GM23338 (cell line): ENCODE results near the gene FXYD5. TPM values are rescaled to one million over a fixed set of nuclear protein-coding genes. Genes with fewer than 3 reads are reported as not detected.

Source experiments
- ATAC-seq: fragments of 200-7000 bp; cut with Tn5 transposase; 3 replicates; pipeline ENCODE4 v1.9.1; 2020
- DNase-seq: peaks from one replicate; pipeline ENCODE4 v3.0.0-alpha.2; 2015; ENCODE audit warnings: low spot score
- H2AFZ ChIP-seq: fragments of 200-600 bp; sonication (generic); 2 replicates; pipeline ENCODE4 v1.8.0; 2016; ENCODE audit warnings: antibody characterized with exemption, mild to moderate bottlenecking, moderate library complexity
- H3F3A ChIP-seq: fragments of 200-600 bp; sonication (generic); replicated peaks from 2 replicates; pipeline ENCODE4 v1.8.0; 2017; ENCODE audit warnings: antibody characterized with exemption, mixed run types, low read depth
- H3K27ac ChIP-seq: fragments of 200-600 bp; sonication (generic); 2 replicates; pipeline ENCODE4 v1.6.1; 2016; ENCODE audit warnings: low read depth
- H3K27me3 ChIP-seq: fragments of 200-600 bp; sonication (generic); 2 replicates; pipeline ENCODE4 v1.8.0; 2016; ENCODE audit warnings: mild to moderate bottlenecking, mixed run types, moderate library complexity; ENCODE audit not compliant: insufficient read depth
- H3K36me3 ChIP-seq: fragments of 200-600 bp; sonication (generic); 2 replicates; pipeline ENCODE4 v1.8.0; 2016; ENCODE audit warnings: mild to moderate bottlenecking; ENCODE audit not compliant: insufficient read depth
- H3K4me1 ChIP-seq: fragments of 200-600 bp; sonication (generic); 2 replicates; pipeline ENCODE4 v1.8.0; 2016; ENCODE audit warnings: mild to moderate bottlenecking, moderate library complexity; ENCODE audit not compliant: insufficient read depth
- H3K4me2 ChIP-seq: fragments of 200-600 bp; sonication (generic); 2 replicates; pipeline ENCODE4 v1.7.1; 2017; ENCODE audit warnings: mixed run types
- H3K4me3 ChIP-seq: fragments of 200-600 bp; sonication (generic); 2 replicates; pipeline ENCODE4 v1.6.1; 2016; ENCODE audit warnings: mixed run types
- H3K79me2 ChIP-seq: fragments of 200-600 bp; sonication (generic); replicated peaks from 2 replicates; pipeline ENCODE4 v1.8.0; 2017; ENCODE audit warnings: mild to moderate bottlenecking; ENCODE audit not compliant: insufficient read depth
- H3K9me2 ChIP-seq: fragments of 200-600 bp; sonication (generic); 2 replicates; pipeline ENCODE4 v1.8.0; 2017; ENCODE audit not compliant: insufficient read depth
- H4K20me1 ChIP-seq: fragments of 200-600 bp; sonication (generic); replicated peaks from 2 replicates; pipeline ENCODE4 v1.8.0; 2017; ENCODE audit warnings: mild to moderate bottlenecking; ENCODE audit not compliant: insufficient read depth
- H3K27ac Mint-ChIP-seq: 2 replicates; pipeline ENCODE4 v1.8.0; 2020; ENCODE audit warnings: inconsistent platforms, mild to moderate bottlenecking, moderate library complexity, mixed read lengths
- H3K27me3 Mint-ChIP-seq: 3 replicates; pipeline ENCODE4 v1.8.0; 2022; ENCODE audit warnings: low read depth, mild to moderate bottlenecking, moderate library complexity, mixed read lengths, inconsistent platforms; ENCODE audit not compliant: insufficient read depth, poor library complexity
- H3K36me3 Mint-ChIP-seq: 3 replicates; pipeline ENCODE4 v1.8.0; 2021; ENCODE audit warnings: low read depth, mild to moderate bottlenecking, inconsistent platforms, moderate library complexity, mixed read lengths
- H3K4me1 Mint-ChIP-seq: 3 replicates; pipeline ENCODE4 v1.8.0; 2020; ENCODE audit warnings: mild to moderate bottlenecking, inconsistent platforms, mixed read lengths
- H3K4me3 Mint-ChIP-seq: 3 replicates; pipeline ENCODE4 v1.8.0; 2021; ENCODE audit warnings: moderate library complexity, mild to moderate bottlenecking, inconsistent platforms, mixed read lengths
- H3K9me3 Mint-ChIP-seq: 3 replicates; pipeline ENCODE4 v1.8.0; 2020; ENCODE audit warnings: moderate library complexity, mild to moderate bottlenecking, inconsistent platforms, mixed read lengths
- CREB1 ChIP-seq: fragments of 250-450 bp; sonication (Bioruptor Pico); IDR thresholded peaks from 2 replicates; pipeline ENCODE4 v1.5.0; 2020; ENCODE audit warnings: low read depth, mild to moderate bottlenecking, moderate library complexity
- EZH2phosphoT487 ChIP-seq: fragments of 200-600 bp; sonication (generic); IDR thresholded peaks from one replicate; pipeline ENCODE4 v1.8.1; 2018; ENCODE audit warnings: antibody characterized with exemption; ENCODE audit not compliant: unreplicated experiment
- JUNB ChIP-seq: IDR thresholded peaks from one replicate; pipeline ENCODE4 v1.6.1; 2016; ENCODE audit warnings: antibody characterized with exemption; ENCODE audit not compliant: unreplicated experiment
- NANOG ChIP-seq: IDR thresholded peaks from 2 replicates; pipeline ENCODE4 v1.6.1; 2016; ENCODE audit warnings: antibody characterized with exemption, borderline replicate concordance
- POLR2AphosphoS5 ChIP-seq: IDR thresholded peaks from 2 replicates; pipeline ENCODE4 v1.6.1; 2016; ENCODE audit warnings: antibody characterized with exemption, low read depth
- STAT1 ChIP-seq: IDR thresholded peaks from one replicate; pipeline ENCODE4 v1.6.1; 2016; ENCODE audit warnings: antibody characterized with exemption; ENCODE audit not compliant: unreplicated experiment
- ZNF114 ChIP-seq: fragments of 250-450 bp; sonication (Bioruptor Pico); IDR thresholded peaks from 2 replicates; pipeline ENCODE4 v1.5.0; 2020; ENCODE audit warnings: mild to moderate bottlenecking, moderate library complexity
- polyA plus RNA-seq: library from polyadenylated mRNA; unstranded; fragments of >200 nt; fragmentation: Nextera tagmentation; extraction: Ambion mirVana; gene quantifications from 2 replicates; pipeline ENCODE4 v1.2.1, GENCODE V29; 2016
- total RNA-seq: library from RNA; depleted of rRNA; stranded (reverse); fragments of >200 nt; shearing (Covaris generic); gene quantifications from 2 replicates; pipeline ENCODE4 v1.2.3, GENCODE V29; 2014
- TF ChIP-seq, protein P1 (sequence below): IDR thresholded peaks from one replicate; pipeline ENCODE4 v1.6.1; 2018; ENCODE audit warnings: antibody characterized with exemption; ENCODE audit not compliant: unreplicated experiment
- TF ChIP-seq, protein P2 (sequence below), 2 experiments: fragments of 200-600 bp in 1 of 2; sonication (generic) in 1 of 2; conservative IDR thresholded peaks; 2 replicates each; pipeline versions ENCODE4 v1.5.1 to v1.6.1; 2016 to 2017; ENCODE audit warnings: antibody characterized with exemption in 2 of 2, low read depth in 2 of 2, mild to moderate bottlenecking in 2 of 2, moderate library complexity in 1 of 2
- TF ChIP-seq, protein P3 (sequence below): IDR thresholded peaks from 2 replicates; pipeline ENCODE4 v1.6.1; 2016; ENCODE audit warnings: antibody characterized with exemption

Gene FXYD5
- total and polyA plus RNA-seq, 2 experiments from 2014 or later = 97.7 to 233 TPM

DNA sequence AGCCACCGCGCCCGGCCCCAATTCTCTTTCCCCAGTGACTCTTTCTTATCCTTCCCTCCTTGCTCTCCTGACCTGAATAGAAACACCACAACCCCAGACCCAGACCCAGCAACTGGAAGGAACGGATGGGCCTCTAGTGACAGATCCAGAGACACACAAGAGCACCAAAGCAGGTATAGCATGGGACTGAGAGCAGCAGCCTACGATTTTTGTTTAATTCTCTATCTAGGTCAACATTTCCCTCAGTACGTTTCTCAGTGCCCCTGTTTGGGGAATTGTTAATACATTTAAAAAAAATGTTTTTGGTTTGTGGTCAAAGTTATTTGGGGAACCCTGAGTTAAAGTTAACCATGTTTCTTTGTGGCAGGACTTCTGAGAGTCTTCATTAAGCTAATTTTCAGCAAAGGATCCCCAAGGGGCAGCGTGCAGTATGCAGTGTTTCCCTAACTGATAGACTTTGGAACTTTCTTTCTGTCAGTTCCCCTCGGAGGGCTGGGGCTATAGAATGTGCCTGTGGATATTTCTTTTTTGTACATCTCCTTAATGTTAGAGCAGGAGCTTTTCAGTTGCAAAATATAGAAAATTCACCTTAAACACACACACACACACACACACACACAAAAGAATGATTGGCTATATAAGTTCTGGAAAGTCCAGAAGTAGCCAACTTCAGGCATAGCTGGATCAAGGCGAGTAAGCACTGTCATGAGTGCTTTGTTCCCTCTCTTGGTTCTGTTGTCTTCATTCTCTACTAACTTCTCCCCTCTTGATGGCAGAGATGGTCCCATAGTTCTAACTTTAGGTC lies 6.3 kb downstream of the FXYD5 start:
- Mint-ChIP-seq H3K4me3 (no peak overlapping the region), H3K27ac (no peak overlapping the region), H3K27me3 (peaks cover 3% of the 10 kb centered on the region), H3K9me3 (peaks cover 10% of the 10 kb centered on the region), H3K36me3 (peaks cover 97% of the 10 kb centered on the region), H3K4me1 (peaks cover 8% of the 10 kb centered on the region)
- DNase-seq = no peak
- H3F3A ChIP-seq = 0 out of 2 replicates have a peak, but pooled peaks cover 3% of the 10 kb centered on the region
- no peak for TF ChIP-seq CREB1 (CRISPR knock-in tag)
- TF ChIP-seq STAT1 = no peak
- TF ChIP-seq, protein P1, sequence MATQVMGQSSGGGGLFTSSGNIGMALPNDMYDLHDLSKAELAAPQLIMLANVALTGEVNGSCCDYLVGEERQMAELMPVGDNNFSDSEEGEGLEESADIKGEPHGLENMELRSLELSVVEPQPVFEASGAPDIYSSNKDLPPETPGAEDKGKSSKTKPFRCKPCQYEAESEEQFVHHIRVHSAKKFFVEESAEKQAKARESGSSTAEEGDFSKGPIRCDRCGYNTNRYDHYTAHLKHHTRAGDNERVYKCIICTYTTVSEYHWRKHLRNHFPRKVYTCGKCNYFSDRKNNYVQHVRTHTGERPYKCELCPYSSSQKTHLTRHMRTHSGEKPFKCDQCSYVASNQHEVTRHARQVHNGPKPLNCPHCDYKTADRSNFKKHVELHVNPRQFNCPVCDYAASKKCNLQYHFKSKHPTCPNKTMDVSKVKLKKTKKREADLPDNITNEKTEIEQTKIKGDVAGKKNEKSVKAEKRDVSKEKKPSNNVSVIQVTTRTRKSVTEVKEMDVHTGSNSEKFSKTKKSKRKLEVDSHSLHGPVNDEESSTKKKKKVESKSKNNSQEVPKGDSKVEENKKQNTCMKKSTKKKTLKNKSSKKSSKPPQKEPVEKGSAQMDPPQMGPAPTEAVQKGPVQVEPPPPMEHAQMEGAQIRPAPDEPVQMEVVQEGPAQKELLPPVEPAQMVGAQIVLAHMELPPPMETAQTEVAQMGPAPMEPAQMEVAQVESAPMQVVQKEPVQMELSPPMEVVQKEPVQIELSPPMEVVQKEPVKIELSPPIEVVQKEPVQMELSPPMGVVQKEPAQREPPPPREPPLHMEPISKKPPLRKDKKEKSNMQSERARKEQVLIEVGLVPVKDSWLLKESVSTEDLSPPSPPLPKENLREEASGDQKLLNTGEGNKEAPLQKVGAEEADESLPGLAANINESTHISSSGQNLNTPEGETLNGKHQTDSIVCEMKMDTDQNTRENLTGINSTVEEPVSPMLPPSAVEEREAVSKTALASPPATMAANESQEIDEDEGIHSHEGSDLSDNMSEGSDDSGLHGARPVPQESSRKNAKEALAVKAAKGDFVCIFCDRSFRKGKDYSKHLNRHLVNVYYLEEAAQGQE = no peak
- no peak for TF ChIP-seq JUNB
- TF ChIP-seq EZH2phosphoT487 = no peak
- H3K9me2 ChIP-seq = no peaks in the 10 kb centered on the region
- H3K36me3 ChIP-seq = peaks cover 57% of the 10 kb centered on the region
- no peak overlapping the region for H3K4me2 ChIP-seq
- H3K79me2 ChIP-seq = peaks cover 6% of the 10 kb centered on the region
- peaks cover 14% of the 10 kb centered on the region; the same call in 1 of the 2 replicates for H4K20me1 ChIP-seq
- no peak overlapping the region for H2AFZ ChIP-seq
- H3K27me3 ChIP-seq = no peaks in the 10 kb centered on the region
- peaks cover 6% of the 10 kb centered on the region; the same call in 1 of the 2 replicates for H3K4me1 ChIP-seq
- no peak overlapping the region for H3K27ac ChIP-seq
- ATAC-seq = no peak
- H3K4me3 ChIP-seq = no peak overlapping the region

- H3K27me3 Mint-ChIP-seq = peaks cover 3% of the 10 kb centered on the region
- Histone ChIP-seq H3K9me2 (no peaks in the 10 kb centered on the region), H3K27ac (no peak overlapping the region), H2AFZ (no peak overlapping the region), H3K36me3 (peaks cover 63% of the 10 kb centered on the region), H3K4me1 (0 out of 2 replicates have a peak, but pooled peaks cover under 1% of the 10 kb centered on the region), H4K20me1 (peaks cover 14% of the 10 kb centered on the region; the same call in 1 of the 2 replicates), H3K79me2 (peaks cover under 1% of the 10 kb centered on the region), H3K27me3 (no peaks in the 10 kb centered on the region), H3K4me3 (no peak overlapping the region), H3K4me2 (no peak overlapping the region), H3F3A (0 out of 2 replicates have a peak, but pooled peaks cover under 1% of the 10 kb centered on the region)
- ATAC-seq (no peak), DNase-seq (no peak)
- no peak overlapping the region for H3K27ac Mint-ChIP-seq
- peaks cover 14% of the 10 kb centered on the region for H3K9me3 Mint-ChIP-seq
- no peak overlapping the region for H3K4me3 Mint-ChIP-seq
- peaks cover 99% of the 10 kb centered on the region for H3K36me3 Mint-ChIP-seq
- H3K4me1 Mint-ChIP-seq = peaks cover 3% of the 10 kb centered on the region
- TF ChIP-seq POLR2AphosphoS5 (no peak), ZNF114 (CRISPR knock-in tag) (no peak), JUNB (no peak), NANOG (no peak), CREB1 (CRISPR knock-in tag) (no peak)
- TF ChIP-seq, protein P2, sequence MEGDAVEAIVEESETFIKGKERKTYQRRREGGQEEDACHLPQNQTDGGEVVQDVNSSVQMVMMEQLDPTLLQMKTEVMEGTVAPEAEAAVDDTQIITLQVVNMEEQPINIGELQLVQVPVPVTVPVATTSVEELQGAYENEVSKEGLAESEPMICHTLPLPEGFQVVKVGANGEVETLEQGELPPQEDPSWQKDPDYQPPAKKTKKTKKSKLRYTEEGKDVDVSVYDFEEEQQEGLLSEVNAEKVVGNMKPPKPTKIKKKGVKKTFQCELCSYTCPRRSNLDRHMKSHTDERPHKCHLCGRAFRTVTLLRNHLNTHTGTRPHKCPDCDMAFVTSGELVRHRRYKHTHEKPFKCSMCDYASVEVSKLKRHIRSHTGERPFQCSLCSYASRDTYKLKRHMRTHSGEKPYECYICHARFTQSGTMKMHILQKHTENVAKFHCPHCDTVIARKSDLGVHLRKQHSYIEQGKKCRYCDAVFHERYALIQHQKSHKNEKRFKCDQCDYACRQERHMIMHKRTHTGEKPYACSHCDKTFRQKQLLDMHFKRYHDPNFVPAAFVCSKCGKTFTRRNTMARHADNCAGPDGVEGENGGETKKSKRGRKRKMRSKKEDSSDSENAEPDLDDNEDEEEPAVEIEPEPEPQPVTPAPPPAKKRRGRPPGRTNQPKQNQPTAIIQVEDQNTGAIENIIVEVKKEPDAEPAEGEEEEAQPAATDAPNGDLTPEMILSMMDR (conservative IDR thresholded peaks at IDR 0.05; ENCODE audit: low read depth in 2 of 2) = no peak
- TF ChIP-seq, protein P3, sequence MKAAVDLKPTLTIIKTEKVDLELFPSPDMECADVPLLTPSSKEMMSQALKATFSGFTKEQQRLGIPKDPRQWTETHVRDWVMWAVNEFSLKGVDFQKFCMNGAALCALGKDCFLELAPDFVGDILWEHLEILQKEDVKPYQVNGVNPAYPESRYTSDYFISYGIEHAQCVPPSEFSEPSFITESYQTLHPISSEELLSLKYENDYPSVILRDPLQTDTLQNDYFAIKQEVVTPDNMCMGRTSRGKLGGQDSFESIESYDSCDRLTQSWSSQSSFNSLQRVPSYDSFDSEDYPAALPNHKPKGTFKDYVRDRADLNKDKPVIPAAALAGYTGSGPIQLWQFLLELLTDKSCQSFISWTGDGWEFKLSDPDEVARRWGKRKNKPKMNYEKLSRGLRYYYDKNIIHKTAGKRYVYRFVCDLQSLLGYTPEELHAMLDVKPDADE = no peak
- TF ChIP-seq, protein P1 = no peak
Measured at GRCh38 chr19:35161434-35161743, 6.9 kb downstream of the FXYD5 start.
